DLD1 (cell line): ENCODE results near the gene GALNT18.

ENCODE experiments used
- in situ Hi-C: cut with HindIII; loops from 2 replicates; pipeline ENCODE4 v1.10.0; 2017; ENCODE audit warnings: low sequenced_read_pairs

The GALNT18 gene

DNA sequence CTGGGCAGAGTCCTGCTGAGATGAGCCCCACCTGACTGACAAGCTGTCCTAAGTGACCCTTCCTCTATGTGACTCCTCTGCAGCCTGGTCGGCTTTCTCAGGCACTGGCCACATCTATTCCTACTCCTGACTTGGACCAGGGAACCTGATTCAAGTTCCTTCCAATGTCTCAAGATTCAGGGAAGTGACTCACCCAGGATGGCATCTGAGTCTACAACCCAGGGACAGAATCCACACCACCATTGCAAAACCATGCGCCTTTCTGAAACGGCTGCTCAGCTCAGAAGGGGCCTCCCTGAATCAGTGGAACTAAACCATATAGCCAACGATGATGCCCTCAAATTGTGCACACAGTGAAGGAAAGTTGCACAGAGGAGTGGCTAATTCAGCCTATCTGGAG, 204.9 kb downstream of the GALNT18 start:
- in situ Hi-C loops = no loop called here

DNA sequence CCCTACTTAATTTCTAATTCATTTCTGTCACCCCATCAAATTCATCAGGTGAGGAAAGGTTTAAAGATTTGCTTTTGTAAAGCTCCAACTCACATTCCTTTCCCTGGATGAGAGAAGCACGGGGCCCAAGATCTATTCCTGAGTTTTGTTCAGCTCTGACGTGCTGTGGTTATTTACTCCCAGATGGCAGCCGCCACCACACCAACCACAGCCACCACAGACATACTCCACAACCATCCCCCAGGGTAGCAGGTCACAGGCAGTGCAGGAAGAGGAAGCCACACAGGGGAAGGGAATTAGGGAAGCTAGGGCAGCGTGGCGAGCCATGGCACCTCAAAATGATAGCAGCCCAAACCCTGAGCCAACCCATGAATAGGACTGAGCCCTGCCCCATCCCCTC, 205.3 kb downstream of the GALNT18 start:
- in situ Hi-C loops = no loop called here

DNA sequence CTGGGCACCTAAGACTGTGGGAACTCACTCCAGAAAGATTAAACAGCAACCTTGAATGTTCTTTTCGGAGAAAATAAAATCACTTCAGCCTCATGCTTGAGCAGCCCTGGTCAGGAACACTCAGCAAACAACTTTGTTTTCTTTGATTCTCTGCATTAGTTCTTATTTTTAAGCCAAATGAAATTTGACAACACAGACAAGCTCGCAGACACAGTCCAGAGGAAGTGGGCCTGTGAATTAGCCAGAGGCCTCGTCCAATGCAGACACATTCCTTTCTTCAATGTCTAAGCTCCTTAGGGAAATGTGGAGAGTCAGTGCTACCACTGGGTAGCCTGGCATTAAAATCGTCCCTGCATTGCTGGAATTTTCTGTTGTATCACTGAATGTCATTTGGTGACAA, 205.9 kb downstream of the GALNT18 start:
- in situ Hi-C loops = no loop called here

DNA sequence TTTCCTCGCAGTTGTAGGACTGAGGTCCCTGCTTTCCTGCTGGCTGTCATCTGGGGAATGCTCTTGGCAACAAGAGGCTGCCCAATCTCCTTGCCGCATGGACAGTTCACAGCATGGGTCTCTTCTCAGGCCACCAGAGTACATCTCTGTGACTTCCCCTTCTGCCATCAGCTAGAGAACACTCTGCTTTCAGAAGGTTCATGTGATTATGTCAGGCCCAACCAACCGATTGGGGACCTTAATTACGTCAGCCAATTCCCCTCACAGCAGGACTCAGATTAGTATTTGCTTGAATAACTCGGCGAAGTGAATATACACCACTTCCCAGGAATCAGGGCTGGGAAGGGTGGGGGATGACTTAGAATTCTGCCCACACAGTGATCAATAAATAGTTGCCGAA, 206.8 kb downstream of the GALNT18 start:
- in situ Hi-C loops = no loop called here

DNA sequence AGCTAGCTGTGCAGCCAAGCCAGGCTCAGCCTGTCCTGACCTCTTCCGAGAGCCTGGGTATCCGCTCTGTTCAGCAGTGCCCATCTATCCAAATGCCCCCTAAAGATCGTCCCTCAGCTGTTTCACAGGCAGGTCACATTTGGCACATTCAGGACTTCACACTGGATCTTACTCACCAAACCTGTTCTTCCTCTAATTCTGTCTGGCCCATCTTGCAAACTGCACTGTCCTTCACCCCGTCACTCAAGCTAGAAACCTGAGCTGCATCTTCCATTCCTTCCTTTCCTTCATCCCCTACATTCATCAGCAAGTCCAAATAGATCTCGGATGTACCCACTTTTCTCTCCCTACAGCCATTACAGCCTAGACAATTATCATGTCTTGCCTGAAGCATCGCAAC, 208.0 kb downstream of the GALNT18 start:
- in situ Hi-C loops = no loop called here

DNA sequence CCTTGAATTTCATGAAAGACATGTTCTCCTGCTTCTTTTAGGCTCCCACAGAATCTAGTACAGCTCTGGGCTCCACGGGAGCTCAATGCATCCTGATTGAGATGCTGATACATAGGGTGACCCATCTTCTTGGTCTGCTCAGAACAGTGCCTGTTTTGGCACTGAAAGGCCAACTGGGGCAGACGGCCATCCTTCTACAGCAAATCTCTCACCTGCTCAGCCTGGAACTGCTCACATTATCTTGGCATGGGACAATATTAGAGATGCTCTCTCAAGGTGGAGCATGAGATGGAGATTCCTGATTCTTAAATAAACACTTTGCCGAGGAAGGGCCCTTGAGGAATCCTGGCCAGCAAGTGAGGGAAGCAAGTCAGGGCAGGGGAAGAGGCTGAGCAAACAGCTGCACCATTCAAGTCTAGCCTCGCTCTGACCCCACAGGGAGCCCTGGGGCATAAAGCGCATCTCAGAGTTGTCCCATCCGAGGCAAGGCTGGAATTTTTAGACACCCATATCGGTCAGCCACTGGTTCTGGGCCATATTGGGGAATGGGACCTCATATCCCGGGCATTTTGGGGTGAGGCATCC, 210.3 kb downstream of the GALNT18 start:
- in situ Hi-C loops = no loop called here

DNA sequence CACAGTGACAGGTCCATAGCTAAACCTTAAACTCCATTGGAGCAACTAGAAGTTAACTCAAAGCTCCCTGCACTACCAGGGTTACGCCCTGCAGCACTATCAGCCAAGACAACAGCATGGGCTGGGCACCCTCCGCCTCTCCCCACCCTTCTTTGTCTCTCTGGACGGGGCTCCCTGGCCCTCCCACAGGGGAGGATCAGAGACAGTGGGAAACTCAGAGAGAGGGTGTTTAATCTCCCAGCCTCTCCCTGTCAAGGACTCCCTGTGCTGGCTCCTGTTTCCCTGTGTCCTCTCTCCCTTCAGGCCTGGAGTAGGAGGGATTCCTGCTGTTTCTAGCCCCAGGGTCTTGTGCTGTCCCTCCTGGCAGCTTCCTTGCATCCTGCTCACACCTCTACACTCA, 211.9 kb downstream of the GALNT18 start:
- in situ Hi-C loops = no loop called here

DNA sequence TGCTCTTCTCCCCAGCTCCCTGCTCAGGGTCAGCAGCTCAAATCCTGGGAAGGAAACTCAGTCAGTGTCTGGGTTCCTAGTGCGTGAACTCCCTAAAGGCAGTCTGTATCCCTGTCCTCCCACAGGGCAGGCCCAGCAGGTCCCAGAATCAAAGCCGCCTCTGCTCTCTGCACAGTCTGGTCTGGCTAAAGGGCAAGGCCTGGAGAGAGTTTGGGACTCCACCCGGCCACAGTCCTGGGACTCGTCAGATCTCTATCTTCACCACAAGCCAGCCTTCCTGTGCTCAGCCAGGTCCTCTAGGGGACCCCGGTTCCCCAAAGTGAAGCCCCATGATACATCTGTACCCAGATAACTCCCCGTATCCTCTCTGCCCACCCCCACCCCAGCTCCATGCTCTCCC, 212.6 kb downstream of the GALNT18 start:
- in situ Hi-C loops = no loop called here

DNA sequence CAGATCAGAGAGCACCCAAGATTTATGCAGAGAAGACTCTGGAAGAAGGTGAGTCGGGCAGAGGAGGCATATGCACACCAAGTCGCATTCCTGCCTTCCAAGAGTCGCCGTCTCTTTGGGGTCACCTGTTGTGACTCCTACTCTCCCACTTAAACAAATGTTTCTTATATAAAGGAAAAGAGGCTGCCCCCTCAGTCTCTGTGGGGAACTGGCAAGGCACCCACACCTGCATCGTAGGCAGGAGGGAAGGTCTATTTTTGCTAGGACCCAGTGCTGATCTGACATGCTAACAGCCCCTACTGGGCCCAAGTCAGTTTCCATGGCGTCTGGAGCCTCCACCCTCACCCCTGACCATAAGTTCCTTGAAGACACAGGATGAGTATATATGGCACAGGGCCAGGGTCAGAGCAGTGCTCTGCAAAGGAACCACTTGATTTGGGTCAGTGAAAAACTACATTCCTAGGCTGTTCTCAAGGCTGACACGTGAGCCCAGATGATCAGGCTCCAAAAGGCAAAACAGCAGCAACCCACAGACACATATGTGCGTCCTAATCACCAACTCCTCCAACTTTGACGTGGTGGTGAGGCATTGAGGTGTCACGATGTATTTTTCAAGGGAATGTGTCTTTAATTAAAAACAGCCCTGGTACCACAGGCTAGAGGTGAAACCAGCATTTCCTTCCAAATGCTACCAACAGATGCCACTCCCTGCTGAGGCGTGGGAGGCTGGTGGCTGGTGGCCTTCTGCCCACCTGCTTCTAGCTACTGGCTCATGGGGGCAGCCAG, 213.2 kb downstream of the GALNT18 start:
- in situ Hi-C loops = no loop called here

DNA sequence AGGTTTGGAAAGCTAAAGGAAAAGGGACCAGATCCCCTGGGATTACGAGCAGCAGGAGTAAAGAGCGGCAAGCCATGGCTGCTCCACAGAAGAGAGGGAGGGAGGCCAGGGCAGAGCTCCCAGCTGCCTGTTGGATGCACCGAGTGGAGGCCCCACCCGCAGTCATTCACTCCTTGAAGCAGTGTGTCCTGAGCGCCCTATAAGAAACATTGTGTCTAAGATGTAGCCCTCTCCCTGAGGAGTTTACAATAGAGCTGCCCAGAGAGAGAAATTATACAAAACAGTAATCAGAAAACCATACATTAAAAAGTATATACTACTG, 214.1 kb downstream of the GALNT18 start:
- in situ Hi-C loops = no loop called here

DNA sequence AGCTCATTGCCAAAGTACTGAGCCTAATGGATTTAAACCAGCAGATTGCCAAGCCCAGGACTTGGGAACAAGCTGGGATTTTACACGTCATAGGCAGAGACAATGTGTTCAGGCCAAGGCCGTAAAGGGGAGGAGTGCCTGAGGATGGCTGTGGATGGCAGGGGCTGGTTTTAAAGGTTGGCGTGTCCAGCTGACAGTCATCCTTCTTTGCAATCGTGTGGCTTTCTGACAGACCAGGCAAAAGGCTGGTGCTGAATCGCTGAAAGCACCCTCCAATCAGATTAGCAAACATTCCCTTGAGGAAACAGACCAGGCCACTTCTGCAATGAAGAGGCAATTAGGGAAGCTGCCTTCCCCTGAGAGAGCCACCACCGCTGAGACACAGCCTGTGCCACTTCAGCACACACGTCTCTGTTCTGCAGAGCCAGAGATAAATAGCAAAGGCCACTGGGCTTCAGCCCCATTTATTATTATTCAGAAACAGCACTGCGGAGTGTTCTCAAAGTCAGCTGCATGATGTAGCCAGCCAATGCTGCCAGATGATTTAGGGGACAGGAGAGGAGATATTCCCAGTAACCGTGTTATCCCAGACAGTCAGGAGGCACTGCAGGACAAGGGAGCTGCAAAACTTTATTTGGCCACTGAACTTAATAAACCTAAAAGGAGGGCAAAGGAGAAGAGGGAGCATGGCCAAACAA, 214.6 kb downstream of the GALNT18 start:
- in situ Hi-C loops = no loop called here

DNA sequence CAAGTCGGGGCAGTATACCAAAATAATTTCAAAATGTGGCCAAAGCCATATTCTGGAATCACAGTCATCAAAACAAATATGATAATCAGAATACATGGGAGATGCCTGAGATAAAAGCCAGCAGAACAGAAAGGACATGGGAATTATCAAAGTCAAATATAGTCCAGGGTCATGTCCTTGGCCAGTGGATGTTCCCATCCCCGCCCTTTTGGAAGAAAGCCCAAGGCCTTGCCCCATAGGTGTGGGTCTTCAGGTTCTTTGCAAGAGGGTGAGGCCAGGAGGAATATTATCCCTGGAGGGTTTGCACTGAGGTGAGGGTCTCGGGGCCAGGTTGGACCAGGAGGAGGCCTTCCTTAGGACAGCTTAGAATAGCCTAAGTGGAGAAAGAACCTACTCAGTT, 215.2 kb downstream of the GALNT18 start:
- in situ Hi-C loops = no loop called here

DNA sequence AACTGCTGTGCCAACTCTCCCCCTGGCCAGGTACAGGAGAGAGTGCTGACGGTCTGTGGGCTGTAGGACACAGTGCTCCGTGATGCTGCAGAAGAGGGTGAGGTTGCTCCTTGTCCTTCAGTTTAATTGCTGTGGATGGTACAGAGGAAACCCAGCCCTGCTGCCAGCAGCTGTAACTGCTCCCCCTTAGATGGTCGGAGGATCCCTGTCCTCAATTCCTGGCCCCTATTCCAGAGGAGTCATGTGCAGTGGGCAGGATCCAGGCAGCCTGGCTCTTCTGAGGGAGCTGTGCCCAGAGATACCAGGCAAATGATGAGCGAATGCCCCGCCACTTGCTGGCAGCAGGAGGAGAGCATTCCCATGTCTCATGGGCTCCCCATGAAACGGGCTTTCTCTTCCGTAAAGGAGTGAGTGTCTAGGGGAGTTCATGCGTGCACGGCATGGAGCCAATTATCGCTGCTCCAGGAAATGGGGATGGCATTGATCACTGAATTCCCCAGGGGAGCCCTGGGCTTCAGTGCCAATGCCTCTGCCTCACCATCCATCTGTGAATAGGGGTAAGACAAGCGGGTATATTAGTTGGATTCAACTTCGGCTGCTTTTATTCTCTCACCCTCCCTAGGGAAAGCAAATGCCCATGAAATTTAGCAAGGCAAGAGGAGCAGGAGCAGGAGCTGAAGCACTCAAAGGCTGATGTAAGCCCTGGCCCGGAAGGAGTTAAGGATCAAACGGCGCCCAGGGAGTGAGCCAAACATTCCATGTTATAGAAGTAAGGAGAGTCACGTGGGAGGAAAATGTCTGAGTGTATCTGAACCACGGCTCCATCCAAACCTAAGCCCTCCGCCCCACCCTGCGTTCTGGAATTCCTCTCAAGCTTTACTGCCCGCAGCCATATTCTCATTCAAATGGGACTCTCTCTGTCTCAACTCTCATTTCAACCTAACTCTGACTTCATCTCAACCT, 217.8 kb downstream of the GALNT18 start:
- in situ Hi-C loops = no loop called here

DNA sequence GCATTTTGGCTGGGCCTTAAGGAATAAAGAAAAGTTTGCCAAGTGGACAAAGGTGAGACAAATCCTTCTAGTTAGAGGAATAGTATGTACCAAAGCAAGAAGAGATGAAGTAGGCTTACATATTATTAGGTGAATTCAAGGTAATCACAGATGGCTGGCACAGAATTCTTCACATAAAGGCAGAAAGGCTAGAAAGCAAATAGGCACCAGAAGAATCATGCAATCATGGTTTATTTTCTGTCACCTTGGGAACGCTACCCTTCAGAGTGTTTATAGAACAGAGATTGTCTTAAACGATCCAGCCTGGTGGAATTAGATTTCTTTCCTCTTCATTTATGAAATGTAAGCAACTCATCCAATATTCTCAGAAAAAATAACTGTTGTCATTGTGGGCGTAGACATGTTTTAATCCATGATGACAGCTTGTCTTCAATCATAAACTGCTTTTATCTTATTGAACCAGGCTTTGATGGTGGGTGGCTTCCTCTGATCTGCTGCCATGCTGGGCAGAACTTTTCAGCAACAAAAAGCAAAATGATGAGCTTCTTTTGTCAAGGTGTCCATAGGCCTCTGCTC, 219.8 kb downstream of the GALNT18 start:
- in situ Hi-C loops = no loop called here

DNA sequence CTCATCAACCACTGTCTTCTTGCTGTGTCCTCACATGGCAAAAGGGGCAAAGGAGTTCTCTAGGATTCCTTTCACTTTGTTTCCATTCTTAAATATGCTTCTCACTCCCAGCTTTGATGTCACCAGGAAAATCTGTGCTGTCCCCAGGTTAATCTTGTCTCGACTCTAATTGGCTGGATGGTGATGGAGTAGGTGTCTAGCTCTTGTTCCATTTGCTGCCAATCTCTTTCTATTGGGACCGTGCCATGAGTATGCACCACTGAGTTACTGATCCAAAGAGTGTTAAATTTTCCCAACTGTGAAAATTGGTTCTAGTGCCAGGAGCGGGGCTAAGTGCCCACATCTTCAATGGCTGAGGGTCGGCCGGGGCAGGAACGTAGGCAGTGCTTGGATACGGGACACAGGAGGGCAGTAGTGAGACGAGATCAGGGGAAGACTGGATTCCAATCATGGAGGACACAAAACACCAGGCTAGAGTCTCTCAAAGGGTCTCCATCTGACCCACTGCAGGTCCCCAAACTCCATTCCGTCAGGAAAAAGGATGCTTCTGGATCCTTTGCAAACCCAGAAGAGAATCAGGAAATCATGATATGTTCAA, 221.1 kb downstream of the GALNT18 start:
- in situ Hi-C loops = no loop called here

DNA sequence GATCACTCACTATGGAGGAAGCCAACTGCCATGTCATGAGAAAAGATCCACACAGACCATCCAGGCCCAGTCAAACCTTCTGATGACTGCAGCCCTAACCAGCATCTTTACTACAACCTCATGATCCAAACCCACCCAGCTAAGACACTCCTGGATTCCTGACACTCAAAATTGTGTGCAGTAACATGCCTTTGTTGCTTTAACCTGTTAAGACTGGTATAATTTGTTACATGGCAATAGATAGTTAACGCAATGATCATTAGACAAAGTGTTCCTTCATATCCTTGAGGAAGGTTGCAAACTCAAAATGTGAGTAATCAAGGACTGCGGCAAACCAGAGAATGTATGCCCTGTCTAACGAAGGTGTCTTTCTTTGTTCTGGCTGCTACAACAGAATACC, 221.7 kb downstream of the GALNT18 start:
- in situ Hi-C loops = no loop called here

DNA sequence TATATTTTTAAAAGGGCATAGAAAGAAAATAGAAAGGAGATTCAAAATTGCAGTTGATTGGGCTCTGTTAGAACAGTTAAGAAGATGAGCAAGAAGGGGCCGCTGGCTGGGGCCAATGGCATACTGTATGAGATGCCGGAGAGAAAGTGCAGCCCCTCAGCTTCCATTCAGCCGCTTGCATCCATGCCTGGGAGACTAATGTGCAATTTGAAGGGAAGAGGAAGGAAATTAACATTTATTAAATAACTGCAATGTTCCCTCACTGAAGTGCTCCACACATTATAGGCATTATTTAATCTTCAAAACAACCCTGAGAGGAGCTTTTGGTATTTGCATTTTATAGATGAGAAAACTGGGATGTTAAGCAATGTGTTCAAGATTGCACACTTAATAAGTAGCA, 224.0 kb downstream of the GALNT18 start:
- in situ Hi-C loops = no loop called here

DNA sequence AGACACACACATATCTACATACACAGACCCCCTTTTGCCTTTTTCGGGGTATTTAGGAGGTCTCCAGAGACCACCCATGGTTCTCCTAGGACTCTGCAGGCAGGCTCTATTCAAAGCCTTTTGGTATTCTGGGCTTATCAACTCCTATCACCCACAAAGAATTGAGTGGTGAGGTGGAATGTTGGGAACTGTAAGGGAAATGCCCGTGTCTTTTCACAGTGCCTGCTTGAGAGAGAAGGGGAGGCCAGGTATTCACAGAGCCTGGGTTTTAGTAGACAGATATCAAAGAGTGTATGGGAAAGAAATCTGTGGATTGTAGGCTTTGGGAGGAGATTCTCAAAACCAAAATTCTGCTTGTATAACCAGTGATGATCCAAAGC, 224.8 kb downstream of the GALNT18 start:
- in situ Hi-C loops = no loop called here

DNA sequence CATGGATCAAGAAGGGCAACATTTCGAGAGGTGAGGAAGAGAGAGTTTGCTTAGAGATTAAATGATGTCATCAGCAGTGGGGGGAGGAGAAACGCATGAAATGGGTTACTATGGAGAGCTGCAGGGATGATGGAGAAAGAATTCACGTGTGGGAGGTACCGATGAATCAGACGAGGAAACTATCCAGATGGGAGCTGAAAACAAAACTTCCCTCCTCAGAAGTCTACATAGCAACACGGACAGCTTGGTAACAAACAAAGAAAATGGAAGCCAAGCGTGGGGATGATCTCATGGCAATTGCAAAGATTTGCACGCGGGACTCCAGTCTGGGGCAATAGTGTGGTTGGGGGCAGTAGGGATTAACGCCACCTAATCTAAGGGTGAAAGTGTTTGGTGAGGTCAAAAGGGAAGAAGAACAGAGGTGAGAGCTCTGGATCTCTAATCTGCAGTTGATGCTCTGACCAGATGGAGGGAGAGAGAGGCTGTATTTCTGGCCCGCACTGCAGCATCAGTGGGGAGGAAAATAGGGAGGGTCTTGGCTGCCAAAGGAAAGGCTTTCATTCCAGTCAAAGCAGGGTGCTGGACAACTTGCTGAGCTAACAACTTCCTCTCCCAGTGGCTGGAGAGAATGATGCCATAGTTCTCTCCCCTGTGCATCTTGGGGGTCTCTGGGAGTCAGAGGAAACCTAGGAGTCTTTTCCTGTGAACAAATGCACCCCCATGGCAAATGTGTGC, 225.3 kb downstream of the GALNT18 start:
- in situ Hi-C loops = no loop called here

DNA sequence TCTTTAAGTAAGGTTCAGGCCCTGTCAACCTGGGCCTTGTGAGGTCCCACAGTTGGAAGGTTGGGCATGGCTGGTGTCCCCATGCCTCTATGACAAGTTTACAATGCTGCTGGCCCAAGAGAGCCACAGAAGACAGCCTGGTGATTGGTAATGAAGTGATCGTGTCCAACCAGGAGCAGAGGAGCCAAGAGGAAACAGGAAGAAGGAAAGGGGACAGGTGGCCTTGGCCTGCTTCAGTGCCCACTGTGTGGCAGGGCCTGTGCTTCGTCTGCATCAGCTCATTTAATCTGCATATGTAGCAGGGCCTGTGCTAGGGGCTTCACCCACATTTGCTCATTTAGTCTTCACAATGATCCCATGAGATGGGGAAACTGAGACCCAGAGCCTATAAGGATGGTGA, 226.7 kb downstream of the GALNT18 start:
- in situ Hi-C loops = no loop called here
